DMS153 treated with DMSO at 0.1 percent for 48 hours (cell line): Measurements from ENCODE around the gene COPG2.
A peak's percentile ranks its signal among the peaks of the same experiment; 100 is the strongest.
"Not testable (repeated sequence)": the region's sequence is repeated elsewhere in the genome, so short reads cannot be mapped to it uniquely, and the experiment has no call there.

Experiments
- DNase-seq: peaks from one replicate; lab custom pipeline; 2025; ENCODE audit not compliant: unreplicated experiment; lab: John Stamatoyannopoulos, UW

Gene COPG2, protein sequence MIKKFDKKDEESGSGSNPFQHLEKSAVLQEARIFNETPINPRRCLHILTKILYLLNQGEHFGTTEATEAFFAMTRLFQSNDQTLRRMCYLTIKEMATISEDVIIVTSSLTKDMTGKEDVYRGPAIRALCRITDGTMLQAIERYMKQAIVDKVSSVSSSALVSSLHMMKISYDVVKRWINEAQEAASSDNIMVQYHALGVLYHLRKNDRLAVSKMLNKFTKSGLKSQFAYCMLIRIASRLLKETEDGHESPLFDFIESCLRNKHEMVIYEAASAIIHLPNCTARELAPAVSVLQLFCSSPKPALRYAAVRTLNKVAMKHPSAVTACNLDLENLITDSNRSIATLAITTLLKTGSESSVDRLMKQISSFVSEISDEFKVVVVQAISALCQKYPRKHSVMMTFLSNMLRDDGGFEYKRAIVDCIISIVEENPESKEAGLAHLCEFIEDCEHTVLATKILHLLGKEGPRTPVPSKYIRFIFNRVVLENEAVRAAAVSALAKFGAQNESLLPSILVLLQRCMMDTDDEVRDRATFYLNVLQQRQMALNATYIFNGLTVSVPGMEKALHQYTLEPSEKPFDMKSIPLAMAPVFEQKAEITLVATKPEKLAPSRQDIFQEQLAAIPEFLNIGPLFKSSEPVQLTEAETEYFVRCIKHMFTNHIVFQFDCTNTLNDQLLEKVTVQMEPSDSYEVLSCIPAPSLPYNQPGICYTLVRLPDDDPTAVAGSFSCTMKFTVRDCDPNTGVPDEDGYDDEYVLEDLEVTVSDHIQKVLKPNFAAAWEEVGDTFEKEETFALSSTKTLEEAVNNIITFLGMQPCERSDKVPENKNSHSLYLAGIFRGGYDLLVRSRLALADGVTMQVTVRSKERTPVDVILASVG

GRCh38 chr7:130668258-130669084 lies at the start of gene COPG2:
Gene COPG2 (minus strand): TSS chr7:130668748. CDS start chr7:130668668, 80 bp downstream.
- peak; percentile 70 for DNase-seq

DNA sequence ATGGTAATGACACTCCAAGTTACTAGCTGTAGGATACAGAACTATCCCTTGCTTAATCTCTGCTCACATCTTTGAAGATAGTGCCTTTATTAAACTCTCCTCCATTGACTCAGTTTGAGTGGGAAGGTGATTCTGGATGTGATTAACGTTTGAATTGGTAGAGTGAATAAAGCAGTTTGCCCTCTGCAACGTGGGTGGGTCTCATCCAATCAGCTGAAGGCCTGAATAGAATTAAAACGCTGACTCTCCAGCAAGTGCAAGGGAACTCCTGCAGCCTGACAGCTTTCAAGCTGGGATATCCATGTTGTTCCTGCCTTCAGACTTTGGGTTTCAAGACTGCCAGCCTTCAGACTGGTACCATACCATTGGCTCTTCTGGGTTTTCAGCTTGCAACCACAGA lies 43.9 kb upstream of the COPG2 start:
- DNase-seq = no peak

DNA sequence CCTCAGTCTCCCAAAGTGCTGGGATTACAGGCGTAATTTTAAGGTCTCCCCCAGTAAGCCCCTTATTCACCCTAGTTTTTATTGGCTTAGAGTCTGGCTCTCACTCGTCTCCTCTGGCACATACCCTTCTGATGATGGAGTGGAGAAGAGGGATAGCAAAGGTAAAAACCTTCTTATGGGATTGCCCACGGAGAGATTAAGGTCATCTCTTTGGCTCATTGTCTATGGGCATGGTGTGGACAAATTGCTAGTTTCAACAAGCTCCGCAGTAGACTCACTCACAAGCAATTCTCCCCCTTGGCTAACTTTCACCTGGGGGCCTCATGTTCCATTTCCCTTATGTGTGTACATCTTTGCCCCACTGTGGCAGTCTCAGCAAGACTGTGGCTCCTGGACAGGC lies 40.2 kb upstream of the COPG2 start:
- DNase-seq = no peak

DNA sequence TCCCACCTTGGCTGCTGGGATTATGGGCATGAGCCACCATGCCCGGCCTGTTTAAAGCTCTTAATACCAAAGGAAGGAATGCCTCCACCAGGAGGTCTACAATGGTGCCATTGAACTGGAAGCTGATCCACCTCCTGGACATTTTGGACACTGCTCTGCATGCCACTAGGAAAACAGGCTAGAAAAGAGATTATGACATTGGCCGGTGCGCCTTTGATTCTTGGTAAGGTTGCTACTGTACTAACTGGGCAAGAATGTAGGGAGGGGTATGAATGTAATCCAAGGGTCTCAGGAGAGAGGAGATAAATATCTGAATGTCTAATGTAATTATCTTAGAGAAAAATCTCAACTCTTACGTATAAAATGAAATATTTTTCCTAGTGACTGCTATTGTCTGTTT lies 39.5 kb upstream of the COPG2 start:
- no peak for DNase-seq

GRCh38 chr7:130703851-130704250 lies 35.3 kb upstream of the COPG2 start:
- DNase-seq = no peak

- DNase-seq = no peak
Measured at GRCh38 chr7:130701650-130702049, 33.1 kb upstream of the COPG2 start.

GRCh38 chr7:130700760-130701159 lies 32.2 kb upstream of the COPG2 start:
- DNase-seq = no peak

GRCh38 chr7:130699686-130700085 lies 31.1 kb upstream of the COPG2 start:
- no peak for DNase-seq

DNA sequence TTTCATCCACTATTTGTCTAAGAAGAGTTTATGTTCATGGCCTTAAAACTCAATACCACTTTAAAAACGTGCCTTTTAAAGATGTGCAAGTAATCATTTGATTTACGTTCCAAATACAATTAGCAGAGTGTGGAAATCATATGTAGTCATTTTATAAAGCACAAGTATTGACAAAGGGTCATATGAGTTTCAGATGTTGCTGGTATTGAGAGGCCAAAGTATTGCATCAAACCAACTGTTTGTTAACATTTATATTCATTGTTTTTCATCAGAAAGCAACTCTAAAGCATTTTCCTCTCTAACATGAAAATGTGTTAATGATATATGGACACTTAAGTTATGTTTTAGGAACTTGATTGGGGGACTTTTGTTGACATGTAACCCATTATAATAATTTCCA lies 29.3 kb upstream of the COPG2 start:
- DNase-seq = no peak

GRCh38 chr7:130695840-130696239 lies 27.3 kb upstream of the COPG2 start:
- no peak for DNase-seq

- not testable (repeated sequence) for DNase-seq
Measured at GRCh38 chr7:130692396-130692795, 23.8 kb upstream of the COPG2 start.

GRCh38 chr7:130689683-130690082 lies 21.1 kb upstream of the COPG2 start:
- DNase-seq = no peak

- DNase-seq = no peak
Measured at GRCh38 chr7:130683026-130683425, 14.5 kb upstream of the COPG2 start.

GRCh38 chr7:130674456-130674855 lies 5.9 kb upstream of the COPG2 start:
- no peak for DNase-seq

GRCh38 chr7:130673066-130673465 lies 4.5 kb upstream of the COPG2 start:
- no peak for DNase-seq

DNA sequence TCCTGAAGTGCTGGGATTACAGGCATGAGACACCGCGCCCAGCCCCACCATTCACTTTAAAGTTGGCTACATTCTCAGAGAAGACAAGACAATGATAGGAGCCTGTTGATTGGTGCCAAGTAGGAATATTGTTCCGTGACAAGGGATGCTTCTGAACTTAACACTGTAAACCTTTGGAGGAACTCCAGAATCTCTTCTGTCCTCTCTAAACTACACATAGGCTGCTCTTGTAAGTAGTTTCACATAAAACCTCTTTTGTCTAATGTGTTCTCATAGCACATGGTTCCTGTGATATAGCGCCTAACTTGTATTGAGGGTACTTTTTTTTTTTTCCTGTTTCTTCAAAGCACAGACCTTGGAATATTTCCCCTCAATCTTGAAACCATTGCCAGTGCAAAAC lies 3.6 kb upstream of the COPG2 start:
- no peak for DNase-seq

- peak; percentile 31 for DNase-seq
Measured at GRCh38 chr7:130669085-130669700, 645 bp upstream of the COPG2 start.

DNA sequence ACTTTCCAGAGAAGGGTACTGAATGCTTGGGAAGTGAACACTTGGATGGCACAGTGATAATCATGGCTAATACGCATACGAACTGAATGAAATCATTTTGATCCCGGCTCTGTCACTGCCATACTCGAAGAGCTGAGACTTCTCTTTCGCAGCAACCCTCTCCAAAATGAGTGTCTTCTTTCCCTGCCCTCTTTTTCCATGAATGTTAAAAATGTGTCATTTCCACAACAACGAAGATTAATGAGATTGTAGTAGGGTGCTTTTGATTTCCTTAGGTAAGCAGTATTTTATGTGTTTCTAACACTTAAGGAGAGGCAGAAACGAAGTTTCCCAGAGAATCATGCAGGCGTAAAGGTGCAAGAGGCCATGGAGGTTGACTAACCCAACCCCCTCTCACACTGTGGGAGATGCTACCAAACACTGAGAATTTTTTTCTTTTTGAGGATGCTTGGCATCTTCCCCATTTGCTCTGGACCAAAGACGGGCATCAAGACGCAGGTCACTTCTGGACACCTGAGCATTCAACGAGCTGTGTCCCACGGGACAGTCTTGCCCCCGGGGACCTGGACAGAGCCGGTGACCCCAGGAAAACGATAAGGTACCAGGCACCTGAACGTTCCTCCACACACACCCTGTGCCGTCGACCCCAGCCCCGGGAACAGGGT lies 823 bp downstream of the COPG2 start:
- peak; percentile 3 for DNase-seq

- DNase-seq = no peak
Measured at GRCh38 chr7:130662426-130662825, 6.1 kb downstream of the COPG2 start.

GRCh38 chr7:130655286-130655685 lies 13.3 kb downstream of the COPG2 start:
- DNase-seq = no peak
